K562 (cell line): Measurements from ENCODE around the gene BRD4. TPM values are rescaled to one million over a fixed set of nuclear protein-coding genes. Genes with fewer than 3 reads are reported as not detected.

Experiments used
- BRD4 ChIP-seq: fragments of 200-600 bp; sonication (generic); IDR thresholded peaks from 2 replicates; pipeline ENCODE4 v1.6.1; 2017; ENCODE audit warnings: inconsistent platforms
- CHD4 ChIP-seq: fragments of 200-600 bp; sonication (generic); IDR thresholded peaks from 3 replicates; pipeline ENCODE4 v1.6.1; 2012; ENCODE audit warnings: low read depth, mild to moderate bottlenecking, mixed read lengths, low read length, inconsistent platforms; ENCODE audit not compliant: insufficient read depth, insufficient replicate concordance, poor library complexity, severe bottlenecking
- EP400 ChIP-seq: fragments of 450-650 bp; IDR thresholded peaks from 2 replicates; pipeline ENCODE4 v1.6.1; 2017; ENCODE audit warnings: antibody characterized with exemption, mild to moderate bottlenecking, moderate library complexity
- ESRRB ChIP-seq: fragments of 250-450 bp; sonication (Bioruptor Pico); IDR thresholded peaks from 2 replicates; pipeline ENCODE4 v1.5.0; 2020; ENCODE audit warnings: mild to moderate bottlenecking, moderate library complexity, borderline replicate concordance
- HMGXB4 ChIP-seq: sonication (generic); formaldehyde crosslinking; IDR thresholded peaks from 2 replicates; pipeline ENCODE4 v1.8.1; 2023; ENCODE audit warnings: mild to moderate bottlenecking, missing genetic modification reagents
- IRF2 ChIP-seq: sonication (generic); formaldehyde crosslinking; IDR thresholded peaks from 2 replicates; pipeline ENCODE4 v1.8.1; 2022; ENCODE audit warnings: mild to moderate bottlenecking, missing genetic modification reagents
- KAT8 ChIP-seq: fragments of 450-650 bp; IDR thresholded peaks from 2 replicates; pipeline ENCODE4 v1.6.1; 2016; ENCODE audit warnings: low read depth, mild to moderate bottlenecking
- MCM2 ChIP-seq: fragments of 450-650 bp; IDR thresholded peaks from 2 replicates; pipeline ENCODE4 v1.6.1; 2017; ENCODE audit warnings: low read depth, mild to moderate bottlenecking
- PHF8 ChIP-seq: fragments of 200-600 bp; sonication (generic); IDR thresholded peaks from 2 replicates; pipeline ENCODE4 v1.6.1; 2012; ENCODE audit warnings: mixed run types, mild to moderate bottlenecking, inconsistent platforms, low read length, moderate library complexity, borderline replicate concordance
- PTTG1 ChIP-seq: fragments of 450-650 bp; IDR thresholded peaks from 2 replicates; pipeline ENCODE4 v1.6.1; 2016; ENCODE audit warnings: low read depth, mild to moderate bottlenecking, missing genetic modification characterization, missing compliant biosample characterization
- RAD51 ChIP-seq: fragments of 450-650 bp; IDR thresholded peaks from 2 replicates; pipeline ENCODE4 v1.7.1; 2016; ENCODE audit warnings: low read depth, mild to moderate bottlenecking, borderline replicate concordance
- SAFB2 ChIP-seq: fragments of 200-400 bp; formaldehyde crosslinking; IDR thresholded peaks from 2 replicates; pipeline ENCODE4 v1.6.1; 2018; ENCODE audit warnings: borderline replicate concordance, low read length, low read depth, moderate library complexity; ENCODE audit not compliant: severe bottlenecking
- TGIF2 ChIP-seq: sonication (generic); formaldehyde crosslinking; IDR thresholded peaks from 2 replicates; pipeline ENCODE4 v1.8.1; 2022; ENCODE audit warnings: mild to moderate bottlenecking, missing genetic modification reagents, moderate library complexity
- UBTF ChIP-seq, 2 experiments: IDR thresholded peaks; 2 replicates each; pipeline ENCODE4 v1.6.1; 2012; ENCODE audit warnings: improper control_type of control experiment in 2 of 2, low read depth in 2 of 2, low read length in 2 of 2, borderline replicate concordance in 1 of 2
- ZMIZ1 ChIP-seq, 2 experiments: fragments of 150-350 bp in 1 of 2; IDR thresholded peaks; 2 replicates each; pipeline ENCODE4 v1.6.1; 2012 to 2016; ENCODE audit warnings: low read depth in 2 of 2, low read length in 2 of 2, mild to moderate bottlenecking in 1 of 2, moderate library complexity in 1 of 2
- ZNF280B ChIP-seq: fragments of 250-450 bp; sonication (Bioruptor Pico); IDR thresholded peaks from 2 replicates; pipeline ENCODE4 v1.5.1; 2021; ENCODE audit warnings: mild to moderate bottlenecking
- polyA plus RNA-seq, 8 experiments: library from polyadenylated mRNA; depleted of rRNA in 4 of 8; stranded (reverse) in 5 of 8; unstranded in 3 of 8; fragments of >200 nt; fragmentation: Nextera tagmentation in 2 of 8; fragmentation: Illumina TruSeq in 1 of 8; extraction: Ambion mirVana in 2 of 8; extraction: Trizol in 1 of 8; gene quantifications; 2 replicates each; pipeline versions ENCODE4 v1.2.1 to v1.2.3, GENCODE V29; 2011 to 2014; ENCODE audit warnings: inconsistent platforms in 1 of 8, missing spikeins in 1 of 8
- total RNA-seq, 7 experiments: library from RNA; depleted of rRNA in 6 of 7; stranded (reverse); fragments of >200 nt in 6 of 7; fragmentation: Illumina TruSeq in 2 of 7; extraction: Trizol in 2 of 7; gene quantifications; 2 replicates each; pipeline versions ENCODE4 v1.2.1 to v1.2.3, GENCODE V29; 2011 to 2021; ENCODE audit warnings: low replicate concordance in 1 of 7

The BRD4 gene
- total and polyA plus RNA-seq, 9 of the 15 experiments (the other 6 are each of a cell fraction or from before 2014, with no cell fraction given) = 1.8 to 105 (median 15.6) TPM

- TF ChIP-seq HMGXB4 (CRISPR knock-in tag) = no peak; the same call in 1 of the 2 replicates
- TF ChIP-seq SAFB2 = no peak
- TF ChIP-seq ESRRB (CRISPR knock-in tag) = no peak
- no peak for TF ChIP-seq RAD51
- no peak for TF ChIP-seq PTTG1 (tag)
- no peak for TF ChIP-seq CHD4
- TF ChIP-seq EP400 = peak; percentile 67
- peak in 1 of 2 experiments; percentile 53; a peak in 1 of 4 replicates for TF ChIP-seq UBTF (IDR thresholded peaks at IDR 0.05; ENCODE audit: borderline replicate concordance in 1 of 2, low read depth in 2 of 2, low read length in 2 of 2)
- TF ChIP-seq ZNF280B (CRISPR knock-in tag) = 0 out of 2 replicates have a peak, but pooled peaks have one; percentile 42
- 0 out of 2 replicates have a peak, but pooled peaks have one; percentile 33 for TF ChIP-seq IRF2
- no peak; the same call in 1 of the 2 replicates for TF ChIP-seq TGIF2
- 0 out of 2 replicates have a peak, but pooled peaks have one; percentile 5 for TF ChIP-seq BRD4
- no peak for TF ChIP-seq KAT8
- TF ChIP-seq MCM2 = no peak
- peak; percentile 85; the same call in 1 of the 2 replicates for TF ChIP-seq PHF8
- peak in 1 of 2 experiments; percentile 33; a peak in 1 of 4 replicates for TF ChIP-seq ZMIZ1 (IDR thresholded peaks at IDR 0.05; ENCODE audit: low read depth in 2 of 2, low read length in 2 of 2)
These were observed 47.0 kb upstream of the BRD4 start, which contains the start of gene AKAP8 (continued) for GRCh38 chr19:15379083-15379998.
